SK-N-SH (cell line): ENCODE measurements around the gene DHX57. TPM values are rescaled to one million over a fixed set of nuclear protein-coding genes. Genes with fewer than 3 reads are reported as not detected.

Experiments
- CTCF ChIA-PET: fragments of 300-600, 350-600 bp; formaldehyde crosslinking; extraction: SDS; loops from one replicate; lab custom pipeline; 2021; lab: Yijun Ruan, JAX
- POLR2A ChIA-PET: fragments of 350-600 bp; sonication (Branson Sonifier 250); formaldehyde crosslinking; extraction: SDS; loops from one replicate; lab custom pipeline; 2020; ENCODE audit warnings: antibody characterized with exemption, inconsistent platforms; lab: Yijun Ruan, JAX
- DNase-seq: peaks from one replicate; pipeline ENCODE4 v3.0.0; 2012
- H2AFZ ChIP-seq: fragments of 200-600 bp; sonication (generic); 2 replicates; pipeline ENCODE4 v1.8.1; 2016; ENCODE audit warnings: antibody characterized with exemption, mild to moderate bottlenecking, low read depth
- H3F3A ChIP-seq: fragments of 200-600 bp; sonication (generic); replicated peaks from 2 replicates; pipeline ENCODE3; 2016; ENCODE audit warnings: antibody characterized with exemption, mild to moderate bottlenecking; ENCODE audit not compliant: insufficient read depth
- H3K27ac ChIP-seq, 2 experiments: fragments of 200-500 bp in 1 of 2; fragments of 200-600 bp in 1 of 2; sonication (Bioruptor generic) in 1 of 2; sonication (generic), shearing (Covaris generic) in 1 of 2; 2 replicates each; pipeline versions ENCODE4 v1.5.1 to v1.6.1; 2014 to 2016; ENCODE audit warnings: low read depth in 2 of 2, inconsistent platforms in 1 of 2, low read length in 1 of 2, mild to moderate bottlenecking in 1 of 2, mixed read lengths in 1 of 2
- H3K27me3 ChIP-seq: fragments of 200-600 bp; sonication (generic), shearing (Covaris generic); 2 replicates; pipeline ENCODE4 v1.6.1; 2016; ENCODE audit warnings: mixed run types; ENCODE audit not compliant: insufficient read depth
- H3K36me3 ChIP-seq, 2 experiments: fragments of 200-500 bp in 1 of 2; fragments of 200-600 bp in 1 of 2; sonication (Bioruptor generic) in 1 of 2; sonication (generic) in 1 of 2; replicated peaks in 1 of 2; 2 replicates each; pipeline versions ENCODE3 to v1.5.1; 2014 to 2016; ENCODE audit warnings: low read length in 1 of 2, mild to moderate bottlenecking in 1 of 2; ENCODE audit not compliant: insufficient read depth in 2 of 2, control insufficient read depth in 1 of 2
- H3K4me1 ChIP-seq, 2 experiments: fragments of 200-500 bp in 1 of 2; fragments of 200-600 bp in 1 of 2; sonication (Bioruptor generic) in 1 of 2; sonication (generic), shearing (Covaris generic) in 1 of 2; 2 replicates each; pipeline versions ENCODE4 v1.5.1 to v1.6.1; 2014 to 2016; ENCODE audit warnings: low read depth in 1 of 2, low read length in 1 of 2, mixed run types in 1 of 2; ENCODE audit not compliant: insufficient read depth in 2 of 2, control insufficient read depth in 1 of 2
- H3K4me2 ChIP-seq: fragments of 200-600 bp; sonication (generic), shearing (Covaris generic); 2 replicates; pipeline ENCODE4 v1.6.1; 2017; ENCODE audit warnings: mixed run types
- H3K4me3 ChIP-seq, 2 experiments: fragments of 200-500 bp in 1 of 2; fragments of 200-600 bp in 1 of 2; sonication (Bioruptor generic) in 1 of 2; sonication (generic), shearing (Covaris generic) in 1 of 2; 2 replicates each; pipeline versions ENCODE4 v1.5.1 to v1.8.1; 2014 to 2016; ENCODE audit warnings: low read depth in 2 of 2, inconsistent platforms in 1 of 2, low read length in 1 of 2, mild to moderate bottlenecking in 1 of 2, mixed read lengths in 1 of 2, moderate library complexity in 1 of 2
- H3K79me2 ChIP-seq: fragments of 200-600 bp; sonication (generic); 2 replicates; pipeline ENCODE4 v1.8.1; 2017; ENCODE audit warnings: mild to moderate bottlenecking; ENCODE audit not compliant: insufficient read depth
- H3K9ac ChIP-seq: fragments of 200-600 bp; sonication (generic); 2 replicates; pipeline ENCODE4 v1.6.1; 2017; ENCODE audit warnings: mixed run types
- H3K9me2 ChIP-seq: fragments of 200-600 bp; sonication (generic); 2 replicates; pipeline ENCODE4 v1.6.1; 2017; ENCODE audit warnings: mixed run types
- H3K9me3 ChIP-seq: fragments of 200-600 bp; sonication (generic); 2 replicates; pipeline ENCODE4 v1.6.1; 2017; ENCODE audit warnings: mixed run types, mild to moderate bottlenecking, moderate library complexity
- H4K20me1 ChIP-seq: fragments of 200-600 bp; sonication (generic); 2 replicates; pipeline ENCODE4 v1.6.1; 2017; ENCODE audit warnings: mild to moderate bottlenecking, mixed run types; ENCODE audit not compliant: insufficient read depth
- CTCF ChIP-seq: fragments of 200-600 bp; sonication (generic); IDR thresholded peaks from 2 replicates; pipeline ENCODE4 v1.6.1; 2017; ENCODE audit warnings: antibody characterized with exemption, mild to moderate bottlenecking, moderate library complexity
- EP300 ChIP-seq, 2 experiments: IDR thresholded peaks; 2 replicates each; pipeline versions ENCODE4 v1.4.0 to v1.6.1; 2012; ENCODE audit warnings: borderline replicate concordance in 1 of 2, low read depth in 1 of 2, low read length in 1 of 2
- FOXJ3 ChIP-seq: sonication (generic); formaldehyde crosslinking; IDR thresholded peaks from 2 replicates; pipeline ENCODE4 v1.5.1; 2020; ENCODE audit warnings: mild to moderate bottlenecking, missing genetic modification reagents
- GATA2 ChIP-seq: sonication (generic); formaldehyde crosslinking; IDR thresholded peaks from 2 replicates; pipeline ENCODE4 v1.5.0; 2020; ENCODE audit warnings: mild to moderate bottlenecking, missing genetic modification reagents
- JUND ChIP-seq: IDR thresholded peaks from 2 replicates; pipeline ENCODE4 v1.4.0; 2012
- MAX ChIP-seq: IDR thresholded peaks from 2 replicates; pipeline ENCODE4 v1.4.0; 2012; ENCODE audit warnings: low read depth
- NRF1 ChIP-seq: IDR thresholded peaks from 2 replicates; pipeline ENCODE4 v1.6.1; 2012; ENCODE audit warnings: low read depth, mild to moderate bottlenecking, low read length
- POLR2AphosphoS5 ChIP-seq: IDR thresholded peaks from 2 replicates; pipeline ENCODE4 v1.6.1; 2012; ENCODE audit warnings: low read depth, low read length
- RFX5 ChIP-seq: IDR thresholded peaks from 2 replicates; pipeline ENCODE4 v1.6.1; 2012; ENCODE audit warnings: mild to moderate bottlenecking, improper control_type of control experiment, low read length
- TEAD4 ChIP-seq: IDR thresholded peaks from 2 replicates; pipeline ENCODE4 v1.4.0; 2012; ENCODE audit warnings: mild to moderate bottlenecking, borderline replicate concordance; ENCODE audit not compliant: insufficient read depth
- WGBS: methylation state at CpG from one replicate; pipeline ENCODE4 v1.1.6; 2017; ENCODE audit warnings: low lambda C conversion rate; 5-methylcytosine and 5-hydroxymethylcytosine counted together
- polyA plus RNA-seq, 3 experiments: library from polyadenylated mRNA; depleted of rRNA; stranded (reverse); fragments of >200 nt; gene quantifications; 2 replicates each; pipeline ENCODE4 v1.2.3, GENCODE V29; 2012

The DHX57 gene
- polyA plus RNA-seq, 1 of the 3 experiments (the other 2 are of a cell fraction), result 12.3 TPM

- no peak for DNase-seq
- H3K79me2 ChIP-seq, result peaks cover 8% of the 10 kb centered on the region; the same call in 1 of the 2 replicates
- no peak overlapping the region for H3K27ac ChIP-seq
- H3K27me3 ChIP-seq, result no peaks in the 10 kb centered on the region
- ChIA-PET CTCF (no interaction called here), POLR2A (interaction anchor here (0.8 kb wide), 1 partner anchor 33 kb away, joined by 4 read pairs; no protein-coding TSS in a partner anchor)
- no peak overlapping the region for H3K9ac ChIP-seq
- H2AFZ ChIP-seq, result no peak overlapping the region
- no peaks in the 10 kb centered on the region for H3K9me2 ChIP-seq
- H3K9me3 ChIP-seq, result no peaks in the 10 kb centered on the region
- H3K4me3 ChIP-seq, result no peak overlapping the region
- peaks cover 8 to 9% of the 10 kb centered on the region in 2 experiments for H3K36me3 ChIP-seq
- no peak for TF ChIP-seq JUND
- no peak for TF ChIP-seq RFX5
- no peak for TF ChIP-seq TEAD4
- no peak for TF ChIP-seq CTCF
- no peak for TF ChIP-seq NRF1
- peaks cover 3 to 7% of the 10 kb centered on the region in 2 experiments; a peak in 1 of 4 replicates for H3K4me1 ChIP-seq
- H4K20me1 ChIP-seq, result no peaks in the 10 kb centered on the region
- H3K4me2 ChIP-seq, result no peak overlapping the region
- H3F3A ChIP-seq, result peaks cover 3% of the 10 kb centered on the region
Observed at GRCh38 chr2:38783586-38783985, 92.1 kb downstream of the DHX57 start.

- ChIA-PET CTCF (interaction anchor here (0.8 kb wide), 1 partner anchor 38 kb away, joined by 4 read pairs; no protein-coding TSS in a partner anchor), POLR2A (interaction anchor here (3.1 kb wide), 1 partner anchor 28 kb away, joined by 30 read pairs; the partner anchor contains the start of gene SRSF7)
- Histone ChIP-seq H3K9me2 (no peaks in the 10 kb centered on the region), H3K9me3 (no peaks in the 10 kb centered on the region), H3K4me2 (peak overlapping the region; percentile 88), H3K4me1 (peaks cover 3 to 7% of the 10 kb centered on the region in 2 experiments; a peak in 1 of 4 replicates), H3F3A (peaks cover 8% of the 10 kb centered on the region), H3K36me3 (peaks cover 8 to 9% of the 10 kb centered on the region in 2 experiments), H2AFZ (peak overlapping the region; percentile 95), H3K4me3 (peak overlapping the region; percentile 71 to 80), H3K27me3 (no peaks in the 10 kb centered on the region), H4K20me1 (no peaks in the 10 kb centered on the region), H3K79me2 (peaks cover 13% of the 10 kb centered on the region; the same call in 1 of the 2 replicates), H3K9ac (peak overlapping the region; percentile 83), H3K27ac (peak overlapping the region; percentile 57 to 81)
- TF ChIP-seq EP300 (IDR thresholded peaks at IDR 0.05; ENCODE audit: borderline replicate concordance in 1 of 2, low read depth in 1 of 2, low read length in 1 of 2), result no peak
- no peak for TF ChIP-seq MAX
- TF ChIP-seq GATA2 (CRISPR knock-in tag), result 0 out of 2 replicates have a peak, but pooled peaks have one; percentile 7
- TF ChIP-seq POLR2AphosphoS5, result no peak
- no peak for TF ChIP-seq FOXJ3 (CRISPR knock-in tag)
- no peak for TF ChIP-seq CTCF
- TF ChIP-seq RFX5, result no peak
- DNase-seq, result peak; percentile 61
- WGBS, result 4% methylated on average over 8 of the region's 8 CpGs
Observed at GRCh38 chr2:38778687-38779082, 97.0 kb downstream of the DHX57 start.
